ENCODE measurements around the gene LDHA.

LDHA gene

DNA sequence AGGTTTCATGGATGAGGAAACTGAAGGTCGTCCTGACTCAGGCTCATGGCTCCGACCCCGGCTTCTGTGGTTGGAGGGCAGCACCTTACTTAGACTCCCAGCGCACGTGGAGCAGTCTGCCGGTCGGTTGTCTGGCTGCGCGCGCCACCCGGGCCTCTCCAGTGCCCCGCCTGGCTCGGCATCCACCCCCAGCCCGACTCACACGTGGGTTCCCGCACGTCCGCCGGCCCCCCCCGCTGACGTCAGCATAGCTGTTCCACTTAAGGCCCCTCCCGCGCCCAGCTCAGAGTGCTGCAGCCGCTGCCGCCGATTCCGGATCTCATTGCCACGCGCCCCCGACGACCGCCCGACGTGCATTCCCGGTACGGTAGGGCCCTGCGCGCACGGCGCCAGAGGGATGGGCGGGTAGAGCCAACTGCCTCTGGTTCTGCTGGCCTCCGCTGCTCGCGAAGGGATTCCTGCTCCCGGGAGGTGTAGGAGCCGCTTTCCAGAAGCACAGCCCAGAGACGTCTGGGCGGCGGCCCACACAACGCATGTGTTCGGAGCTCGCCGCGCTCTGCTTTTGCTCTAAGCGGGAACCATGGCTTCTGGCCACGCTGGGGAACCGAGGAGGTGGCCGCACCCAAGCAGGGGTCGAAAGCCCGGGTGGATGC, at the start of gene LDHA:
Gene LDHA, plus strand, starts transcription at position 289 of the 653 bp plus-strand sequence. CDS start 2,280 bp downstream, outside the sequence.
- DNase-seq = peak; percentile 98

DNA sequence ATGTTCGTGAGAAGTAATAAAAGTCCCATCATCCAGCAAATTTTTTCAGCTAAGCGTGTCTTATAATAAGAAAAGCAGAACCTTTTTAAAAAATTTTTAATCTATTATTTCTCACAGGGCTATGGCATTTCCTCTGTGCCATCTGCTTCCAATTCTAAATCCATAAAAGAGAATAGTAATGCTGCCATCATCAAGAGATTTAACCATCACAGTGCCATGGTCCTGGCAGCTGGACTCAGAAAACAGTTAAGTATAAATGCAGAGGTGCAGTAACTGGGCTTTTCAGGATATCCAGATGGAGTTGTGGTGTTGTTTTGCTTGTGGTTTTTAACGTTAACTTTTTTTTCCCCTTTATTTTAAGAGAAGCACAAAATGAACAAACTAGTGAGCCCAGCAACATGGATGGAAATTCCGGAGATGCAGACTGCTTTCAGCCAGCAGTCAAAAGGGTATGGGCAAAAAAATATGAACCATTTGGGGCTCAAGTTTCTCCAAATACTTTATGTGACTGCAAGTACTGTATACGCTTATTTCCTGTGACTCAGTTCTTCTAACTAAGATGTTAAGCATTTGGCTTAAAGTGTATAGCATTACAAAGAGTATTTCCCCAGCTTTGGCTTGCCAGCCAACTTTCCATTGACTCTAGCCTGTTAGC, 46.8 kb upstream of the LDHA start:
- no peak for DNase-seq

DNA sequence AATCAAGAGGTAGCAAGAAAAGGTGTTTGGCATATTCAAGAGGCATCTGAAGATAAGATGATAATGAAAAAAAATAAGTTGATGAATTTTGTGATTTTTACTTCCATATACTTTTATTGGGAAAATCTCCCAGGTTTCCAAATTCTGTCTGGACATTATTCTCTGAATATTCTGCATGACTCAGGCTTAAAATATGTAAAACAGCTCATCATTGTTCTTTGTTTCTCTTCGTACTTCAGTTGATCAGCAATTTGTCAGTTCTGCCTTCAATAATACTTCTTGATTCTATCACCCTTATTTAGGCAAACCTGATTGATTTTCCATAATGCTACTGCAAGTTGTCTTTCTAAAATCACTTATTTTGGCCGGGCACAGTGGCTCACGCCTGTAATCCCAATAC, 41.8 kb upstream of the LDHA start:
- DNase-seq = no peak

DNA sequence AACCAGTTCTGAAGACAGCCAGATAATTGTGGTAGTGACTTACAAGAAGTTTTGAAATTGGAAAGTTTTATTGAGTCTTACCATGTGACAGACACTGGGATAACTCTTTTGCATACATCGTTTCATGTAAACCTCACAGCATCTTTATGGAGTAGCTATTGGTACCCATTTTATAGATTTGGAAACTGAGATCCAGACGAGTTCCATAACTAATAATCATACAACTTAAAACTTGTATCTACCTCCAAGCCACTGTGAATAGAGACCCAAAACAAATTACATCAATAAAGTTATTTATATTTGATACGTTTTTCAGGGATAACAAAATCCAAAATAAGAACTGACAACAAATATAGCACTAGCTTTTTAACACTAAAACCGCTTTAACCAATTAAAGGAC, 35.7 kb upstream of the LDHA start:
- no peak for DNase-seq

DNA sequence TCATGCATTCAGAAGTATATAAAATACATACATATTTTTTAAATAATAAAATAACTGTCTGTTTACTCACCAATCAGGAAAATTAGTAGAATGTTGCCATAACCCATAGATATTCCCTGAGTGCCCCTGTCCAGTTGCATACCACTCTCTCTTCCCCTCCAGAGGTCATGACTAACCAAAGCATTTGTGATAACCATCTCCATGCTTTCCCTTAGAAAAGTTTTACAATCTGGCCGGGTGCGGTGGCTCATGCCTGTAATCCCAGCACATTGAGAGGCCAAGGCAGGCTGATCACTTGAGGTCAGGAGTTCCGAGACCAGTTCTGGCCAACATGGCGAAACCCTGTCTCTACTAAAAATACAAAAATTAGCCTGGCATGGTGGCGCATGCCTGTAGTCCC, 33.2 kb upstream of the LDHA start:
- peak; percentile 57 for DNase-seq

DNA sequence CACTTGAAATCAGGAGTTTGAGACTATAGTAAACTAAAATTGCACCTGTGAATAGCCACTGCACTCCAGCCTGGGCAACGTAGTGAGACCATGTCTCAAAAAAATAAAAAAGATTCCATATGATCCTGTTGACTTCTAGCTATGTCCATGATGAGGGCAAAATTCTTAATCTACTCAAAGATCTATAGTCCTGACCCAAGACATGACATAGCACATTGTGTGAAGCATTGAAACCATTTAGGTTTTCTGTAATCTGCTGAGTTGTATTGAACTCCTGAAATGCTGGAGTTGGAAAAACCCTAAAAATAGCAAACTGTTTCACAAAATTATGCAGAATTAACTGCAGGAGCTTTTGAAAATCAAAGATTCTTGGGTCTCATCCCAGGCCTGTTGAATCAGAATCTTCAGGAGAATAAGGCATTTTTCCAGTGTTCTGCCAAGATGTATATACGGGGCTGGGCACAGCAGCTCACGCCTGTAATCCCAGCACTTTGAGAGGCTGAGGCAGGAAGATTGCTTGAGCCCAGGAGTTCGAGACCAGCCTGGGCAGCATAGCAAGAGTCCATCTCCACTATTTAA, 29.8 kb upstream of the LDHA start:
- DNase-seq = no peak

DNA sequence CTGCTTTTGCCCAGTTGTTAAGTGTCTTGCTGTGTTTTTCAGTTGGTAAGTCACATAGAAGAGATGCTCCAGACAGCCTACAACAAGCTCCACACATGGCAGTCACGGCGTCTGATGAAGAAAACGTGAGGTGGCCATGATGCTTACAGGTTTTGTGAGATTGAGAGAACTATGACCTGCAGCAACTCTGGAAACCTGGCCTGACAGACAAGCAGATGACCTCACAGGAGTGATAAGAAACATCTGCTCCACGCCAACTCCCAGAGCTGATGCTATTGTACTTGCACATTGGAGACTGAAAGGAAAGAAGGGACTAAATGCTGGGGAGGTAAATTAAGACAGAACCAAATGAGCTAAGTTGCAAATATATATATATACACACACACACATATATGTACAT, 28.6 kb upstream of the LDHA start:
- DNase-seq = no peak

DNA sequence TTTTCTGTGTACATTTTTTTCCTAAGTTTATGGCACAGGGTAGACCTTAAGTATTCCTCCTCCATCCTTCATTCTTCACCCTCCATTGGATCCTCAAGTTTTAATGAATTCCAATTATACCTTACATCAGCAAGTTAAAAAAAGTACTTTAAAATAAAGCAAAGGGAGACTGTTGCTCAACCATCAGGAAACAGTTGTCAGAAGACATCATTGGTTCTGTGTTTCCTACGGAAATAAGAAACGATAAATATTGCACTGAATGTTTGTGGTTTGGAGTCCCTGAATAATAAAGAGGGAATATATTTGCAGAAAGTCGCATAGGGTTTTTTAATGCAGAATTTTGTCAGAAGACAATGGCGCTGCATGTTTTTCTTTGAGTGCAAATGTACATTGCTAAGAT, 28.1 kb upstream of the LDHA start:
- DNase-seq = no peak

DNA sequence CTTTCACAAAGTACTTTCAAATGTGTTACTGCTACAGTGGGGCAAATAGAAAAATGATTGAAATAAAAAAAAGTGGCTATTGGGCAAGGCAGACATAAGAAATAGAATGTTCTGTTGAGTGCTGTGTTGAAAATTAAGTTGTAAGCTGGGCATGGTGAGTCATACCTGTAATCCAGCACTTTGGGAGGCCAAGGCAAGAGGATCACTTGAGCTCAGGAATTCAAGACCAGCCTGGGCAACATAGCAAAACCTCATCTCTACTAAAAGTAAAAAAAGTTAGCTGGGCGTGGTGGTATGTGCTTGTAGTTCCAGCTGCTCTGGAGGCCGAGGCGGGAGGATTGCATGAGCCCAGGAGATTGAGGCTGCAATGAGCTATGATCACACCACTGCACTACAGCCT, 26.9 kb upstream of the LDHA start:
- no peak for DNase-seq

DNA sequence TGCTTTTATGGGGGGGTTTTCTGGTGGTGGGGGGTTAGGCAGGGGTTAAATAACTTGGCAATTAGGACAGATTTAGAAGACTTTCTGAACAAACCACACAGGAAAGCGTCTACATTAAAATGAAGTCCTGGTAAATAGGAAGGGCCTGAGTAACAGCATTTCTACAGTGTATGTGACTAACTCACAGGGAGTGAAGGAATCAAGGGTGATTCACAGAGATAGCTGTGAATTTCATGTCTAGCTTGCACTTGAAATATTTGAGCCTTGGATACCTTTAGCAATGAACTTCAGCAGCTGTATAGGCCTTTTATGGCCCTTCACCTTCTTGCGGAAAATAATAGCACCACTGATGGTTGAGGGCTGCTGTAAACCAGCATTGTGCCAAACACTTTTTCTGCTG, 26.1 kb upstream of the LDHA start:
- no peak for DNase-seq

DNA sequence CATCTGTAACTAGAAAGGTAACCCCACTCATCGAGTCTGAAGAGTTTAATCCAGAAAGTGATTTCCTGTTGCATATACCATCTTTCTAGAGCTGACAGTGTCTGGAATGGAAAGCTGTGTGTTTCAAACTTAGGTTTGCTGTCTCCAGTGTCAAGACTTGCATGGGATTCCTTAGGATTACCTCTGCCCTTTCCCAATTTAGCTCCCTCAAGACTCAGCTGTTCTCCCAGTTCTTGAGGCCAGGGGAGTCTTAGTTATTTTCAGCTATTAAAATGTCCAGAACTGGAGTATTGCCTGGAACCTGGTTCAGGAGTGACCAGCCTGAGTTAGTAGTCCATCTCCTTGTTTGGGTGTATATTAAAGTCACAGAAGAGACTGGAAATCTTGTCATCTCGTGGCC, 25.0 kb upstream of the LDHA start:
- no peak for DNase-seq

DNA sequence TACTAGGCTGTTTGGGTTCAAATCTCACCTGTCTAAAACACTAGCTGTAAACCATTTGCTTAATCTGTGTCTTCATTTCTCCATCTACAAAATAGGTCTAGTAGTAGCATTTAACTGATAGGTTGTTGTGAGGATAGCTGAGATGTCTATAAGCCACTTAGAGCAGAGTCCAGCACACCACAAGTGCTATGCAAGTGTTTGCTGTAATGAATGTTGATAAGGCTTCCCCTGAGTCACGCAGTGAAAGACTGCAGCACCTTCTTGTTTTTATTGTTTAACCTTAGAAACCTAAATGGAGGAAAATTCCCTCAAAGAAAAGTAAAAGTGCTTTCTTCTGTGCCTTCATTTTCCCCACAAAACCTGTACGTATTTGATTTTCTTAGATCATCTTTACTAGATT, 23.1 kb upstream of the LDHA start:
- no peak for DNase-seq

DNA sequence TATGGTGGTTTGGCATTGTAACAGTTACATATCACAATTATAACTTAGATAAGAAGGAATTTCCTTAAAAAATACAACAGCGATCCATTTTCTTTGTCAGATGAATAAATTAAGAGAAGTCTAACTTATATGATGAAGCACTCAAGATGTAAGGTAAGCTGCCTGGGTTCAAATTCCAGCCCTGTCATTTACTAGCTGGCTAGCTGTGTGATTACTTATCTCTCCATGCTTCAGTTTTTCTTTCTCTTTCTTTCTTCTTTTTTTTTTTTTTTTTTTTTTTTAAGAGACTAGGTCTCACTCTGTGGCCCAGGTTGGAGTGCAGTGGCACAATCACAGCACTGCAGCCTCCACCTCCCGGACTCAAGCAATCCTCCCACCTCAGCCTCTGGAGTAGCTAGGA, 22.2 kb upstream of the LDHA start:
- DNase-seq = no peak

DNA sequence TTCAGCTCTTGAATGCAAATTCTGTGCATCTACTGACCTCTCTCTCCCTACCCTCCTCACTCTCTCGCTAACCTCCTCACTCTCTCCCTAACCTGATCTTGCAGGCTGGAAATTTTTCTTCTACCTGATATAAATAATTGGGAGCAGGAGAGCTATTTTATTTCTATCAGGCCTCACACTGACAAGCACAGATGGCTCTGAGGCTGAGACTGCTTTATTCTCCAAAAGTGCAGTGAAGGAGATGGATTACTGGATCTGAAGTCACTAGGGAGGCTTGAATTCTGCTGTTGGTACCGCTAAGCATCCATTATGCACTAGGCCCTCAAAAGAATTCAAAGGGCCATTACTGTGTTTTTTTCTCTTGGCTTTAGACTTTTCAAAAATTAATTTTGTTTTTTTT, 19.4 kb upstream of the LDHA start:
- peak; percentile 16 for DNase-seq

DNA sequence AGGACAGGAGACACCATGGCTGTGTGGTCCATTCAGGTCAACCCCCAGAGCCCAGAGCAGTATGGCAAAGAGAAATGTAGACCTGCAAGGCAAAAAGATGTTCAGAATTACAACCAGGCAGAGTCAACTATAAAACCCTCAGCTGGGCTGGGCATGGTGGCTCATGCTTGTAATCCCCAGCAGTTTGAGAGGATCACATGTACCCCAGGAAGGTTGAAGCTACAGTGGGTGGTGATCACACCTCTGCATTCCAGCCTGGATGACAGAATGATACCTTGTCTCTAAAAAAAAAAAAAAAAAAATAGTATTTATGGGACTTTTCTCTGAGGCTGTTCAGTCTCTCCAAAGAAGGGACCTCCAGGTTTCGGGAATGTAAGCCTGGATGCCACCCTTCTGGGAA, 18.4 kb upstream of the LDHA start:
- no peak for DNase-seq

DNA sequence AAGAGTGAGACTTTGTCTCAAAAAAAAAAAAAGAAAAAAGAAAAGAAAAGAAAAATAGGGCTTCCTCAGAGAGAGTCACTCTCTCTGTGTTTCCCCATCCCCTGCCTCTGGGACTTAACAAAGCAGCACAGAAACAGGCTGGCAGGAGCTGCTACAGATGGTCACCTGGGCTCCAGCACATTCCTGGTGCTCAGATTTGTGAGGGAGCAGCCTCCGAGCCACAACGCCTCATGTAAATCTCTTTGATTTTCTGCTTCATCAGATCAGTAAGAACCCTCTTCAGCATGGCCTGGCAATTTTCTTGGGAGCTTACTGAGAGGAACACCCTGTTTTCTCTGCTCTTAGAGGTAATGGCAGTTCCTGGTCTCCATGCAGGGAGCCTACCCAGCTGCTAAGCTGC, 15.2 kb upstream of the LDHA start:
- DNase-seq = no peak

DNA sequence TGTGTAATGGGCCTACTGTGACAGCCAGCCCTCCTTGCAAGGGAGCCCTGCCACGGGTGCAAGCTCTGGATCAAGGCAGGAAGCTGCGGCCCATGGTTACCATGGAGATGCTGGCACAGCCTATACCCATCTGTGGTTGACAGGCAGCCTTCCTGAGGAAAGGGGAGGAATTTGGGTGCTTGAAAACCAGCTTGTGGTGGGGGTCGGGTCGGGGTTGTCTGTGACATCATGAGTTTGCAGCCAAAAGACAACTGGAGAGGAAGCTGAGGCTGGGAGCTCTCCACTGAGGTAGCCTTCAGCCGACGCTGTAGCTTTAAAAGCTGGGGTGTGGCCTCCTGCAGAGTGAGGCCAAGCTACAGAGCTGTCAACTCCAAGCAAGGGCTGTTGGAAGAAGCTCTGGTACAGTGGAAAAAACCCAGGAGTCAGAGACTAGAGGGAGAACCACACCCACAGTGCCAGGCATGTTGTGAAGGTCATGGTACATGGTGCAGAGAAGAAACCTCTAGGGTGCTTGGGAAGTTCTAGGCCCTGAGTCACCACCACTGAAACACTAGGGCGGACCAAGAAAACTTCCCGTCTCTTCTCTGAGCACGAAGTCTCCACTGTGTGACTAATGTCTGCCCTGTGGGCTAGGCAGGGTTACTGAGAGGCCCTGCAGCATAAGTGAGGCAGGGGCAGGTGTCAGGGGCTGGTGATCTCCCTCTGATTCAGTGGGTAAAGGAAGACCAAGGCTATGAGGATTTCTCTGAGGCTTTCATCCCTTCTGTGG, 10.8 kb upstream of the LDHA start:
- peak; percentile 92 for DNase-seq

DNA sequence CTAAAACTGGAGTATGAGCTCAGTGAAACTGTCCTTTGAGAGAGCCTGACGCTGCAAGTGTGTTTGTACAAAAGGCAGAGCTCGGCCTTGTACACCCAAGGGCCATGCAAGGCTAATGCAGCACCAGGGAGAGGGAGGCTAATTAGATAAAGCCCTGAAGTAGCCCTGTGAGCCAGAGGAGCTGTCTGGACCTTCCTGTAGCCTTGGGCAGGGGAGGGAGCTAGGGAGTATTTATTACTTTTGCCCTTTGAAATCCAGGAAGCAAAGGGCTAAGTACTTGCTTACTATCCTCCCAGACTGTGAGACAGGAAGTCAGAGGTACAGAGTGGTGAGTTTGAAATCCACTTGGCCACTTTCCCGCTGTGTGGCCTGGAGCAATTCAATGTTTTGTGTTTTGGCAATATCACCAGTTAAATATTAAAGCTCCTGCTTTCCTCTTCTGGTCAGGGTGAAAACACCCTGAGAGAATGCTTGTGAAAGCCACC, 10.2 kb upstream of the LDHA start:
- DNase-seq = peak; percentile 88

DNA sequence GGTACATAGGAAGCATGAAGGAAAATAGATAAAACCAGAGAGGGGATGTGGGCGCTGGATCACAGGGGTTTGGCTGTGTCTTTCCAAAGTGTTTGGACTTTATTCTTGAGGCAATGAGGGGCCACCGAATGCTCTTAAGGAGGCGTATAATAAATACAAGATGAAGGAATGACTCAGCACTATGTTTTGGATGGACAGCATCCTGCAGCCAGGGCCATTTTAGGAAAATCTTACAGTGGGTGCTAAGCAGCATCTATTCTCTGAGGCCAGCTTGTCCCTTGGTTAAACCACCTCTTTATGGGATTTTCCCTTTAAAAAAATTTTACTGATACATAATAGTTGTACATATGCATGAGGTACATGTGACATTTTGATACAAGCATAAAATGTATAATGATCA, 4.3 kb upstream of the LDHA start:
- DNase-seq = no peak

DNA sequence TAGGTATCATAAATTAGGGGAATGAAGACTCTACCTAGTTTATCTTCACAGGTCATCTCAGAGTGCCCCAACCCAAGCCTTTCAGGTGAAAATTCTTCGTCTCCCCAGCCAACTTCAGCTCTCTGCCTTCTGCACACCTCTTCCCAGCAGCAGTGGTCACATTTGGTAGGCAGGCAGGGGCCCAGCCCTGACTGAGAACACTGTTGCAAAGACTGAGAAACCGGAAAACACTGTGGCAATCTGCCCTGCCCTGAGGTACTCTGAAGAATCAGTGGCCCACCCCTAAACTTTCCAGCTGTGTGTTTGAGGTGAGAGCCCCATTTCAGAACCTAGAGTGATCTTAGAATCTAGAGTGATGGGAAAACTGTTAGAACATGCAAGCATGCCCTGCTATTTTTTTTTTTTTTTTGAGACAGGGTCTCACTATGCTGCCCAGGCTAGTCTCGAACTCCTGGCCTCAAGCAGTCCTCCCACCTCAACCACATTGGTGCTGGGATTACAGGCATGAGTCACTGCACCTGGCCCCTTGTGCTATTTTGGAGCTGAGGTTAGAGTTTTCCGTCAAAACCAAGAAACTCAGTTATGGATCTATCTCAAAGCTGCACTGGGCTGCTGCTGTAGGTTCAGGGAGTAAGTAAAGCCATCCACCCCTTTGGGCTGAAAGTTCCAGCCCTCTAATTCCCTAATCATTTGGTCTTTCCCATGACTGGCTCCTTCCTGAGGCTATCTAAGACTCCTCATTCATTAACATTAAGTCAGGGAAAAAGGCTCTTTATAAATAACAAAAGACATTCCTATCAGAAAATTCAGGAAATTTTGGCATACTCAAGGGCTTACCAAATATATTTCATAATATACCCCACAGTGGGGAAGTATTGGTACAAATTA, 1.7 kb upstream of the LDHA start:
- no peak for DNase-seq

DNA sequence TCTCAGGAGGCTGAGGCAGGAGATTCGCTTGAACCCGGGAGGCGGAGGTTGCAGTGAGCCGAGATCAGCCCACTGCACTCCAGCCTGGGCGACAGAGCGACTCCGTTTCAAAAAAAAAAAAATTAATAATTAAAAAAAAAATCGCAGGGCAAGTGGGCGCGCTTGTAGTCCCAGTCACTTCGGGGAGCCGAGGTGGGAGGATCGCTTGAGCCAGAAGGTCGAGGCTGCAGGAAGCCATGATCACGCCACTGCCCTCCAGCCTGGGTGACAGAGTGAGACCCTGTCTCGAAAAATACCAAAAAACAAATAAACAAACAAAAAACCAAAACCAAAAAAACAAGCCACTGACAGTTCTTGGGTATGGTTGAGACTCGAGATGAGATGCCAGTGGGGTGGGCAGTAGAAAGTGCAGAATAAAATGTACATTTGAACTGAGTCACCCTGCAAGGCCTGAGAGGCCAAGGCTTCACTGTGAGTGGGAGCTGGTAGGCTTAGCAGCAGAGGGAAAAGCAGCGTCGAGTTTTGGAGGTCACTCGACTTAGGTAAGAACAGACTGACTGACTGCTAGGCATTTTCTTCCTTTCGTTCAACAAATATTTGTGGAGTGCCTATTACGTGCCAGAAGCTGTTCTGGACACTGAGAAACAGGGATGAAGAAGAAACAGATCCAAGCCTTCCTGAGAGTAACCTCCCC, 635 bp upstream of the LDHA start:
- DNase-seq = no peak

All from islet precursor cell (in vitro differentiated cells).